ENCODE data around the gene UBE2A.

The UBE2A gene

GRCh38 chrX:119574394-119575266 is at the start of gene UBE2A:
UBE2A (plus strand) TSS chrX:119574563; CDS start chrX:119574712, 149 bp downstream.
- peak; percentile 47 for DNase-seq

- no peak for DNase-seq
These were observed 44.8 kb upstream of the UBE2A start for GRCh38 chrX:119529345-119530276.

- no peak for DNase-seq
These were observed 36.9 kb upstream of the UBE2A start for GRCh38 chrX:119537487-119537886.

DNA sequence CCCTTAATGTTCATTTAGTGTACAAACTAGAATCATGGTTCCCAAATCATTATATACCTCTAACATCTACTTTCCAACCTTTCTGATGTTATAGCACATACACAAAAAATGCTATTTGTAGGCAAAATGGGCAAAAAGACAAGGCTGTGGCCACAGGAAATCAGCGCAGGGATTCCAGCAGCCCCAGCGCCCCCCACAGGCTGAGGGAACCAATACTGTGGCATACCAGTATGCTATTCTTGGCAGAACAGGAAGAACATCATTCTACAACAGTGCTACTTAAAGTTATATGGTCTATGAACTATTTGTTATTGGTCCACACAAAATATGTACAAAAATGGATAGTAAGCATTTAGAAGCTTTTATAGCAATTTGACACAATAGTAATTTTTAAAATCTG is 34.5 kb upstream of the UBE2A start:
- DNase-seq: no peak

GRCh38 chrX:119541188-119541587 is 33.2 kb upstream of the UBE2A start:
- no peak for DNase-seq

DNA sequence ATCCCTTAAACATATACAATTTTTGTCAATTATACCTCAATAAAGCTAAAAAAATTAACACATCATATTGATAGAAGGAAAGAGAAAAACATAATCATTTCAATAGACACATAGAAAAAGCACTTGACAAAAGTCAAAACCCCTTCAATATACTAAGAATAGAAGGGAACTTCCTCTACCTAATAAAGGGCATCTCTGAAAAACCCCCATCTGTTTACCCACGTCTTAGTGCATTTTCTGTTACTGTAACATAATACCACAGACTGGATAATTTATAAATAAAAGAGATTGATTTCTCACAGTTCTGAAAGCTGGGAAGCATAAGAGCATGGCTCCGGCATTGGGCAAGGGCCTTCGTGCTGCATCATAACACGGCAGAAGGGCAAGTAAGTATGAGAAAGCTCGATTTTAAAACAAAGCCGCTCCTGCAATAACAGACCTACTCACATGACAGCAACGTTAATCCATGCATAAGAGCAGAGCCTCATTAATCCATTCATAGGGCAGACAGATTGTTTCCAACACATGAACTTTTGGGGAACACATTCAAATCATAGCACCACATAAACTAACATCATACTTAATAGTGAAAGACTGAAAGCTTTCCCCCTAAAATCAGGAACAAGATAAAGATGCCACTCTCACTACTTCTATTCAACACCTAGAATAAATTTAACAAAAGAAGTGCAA is 24.9 kb upstream of the UBE2A start:
- DNase-seq: no peak

DNA sequence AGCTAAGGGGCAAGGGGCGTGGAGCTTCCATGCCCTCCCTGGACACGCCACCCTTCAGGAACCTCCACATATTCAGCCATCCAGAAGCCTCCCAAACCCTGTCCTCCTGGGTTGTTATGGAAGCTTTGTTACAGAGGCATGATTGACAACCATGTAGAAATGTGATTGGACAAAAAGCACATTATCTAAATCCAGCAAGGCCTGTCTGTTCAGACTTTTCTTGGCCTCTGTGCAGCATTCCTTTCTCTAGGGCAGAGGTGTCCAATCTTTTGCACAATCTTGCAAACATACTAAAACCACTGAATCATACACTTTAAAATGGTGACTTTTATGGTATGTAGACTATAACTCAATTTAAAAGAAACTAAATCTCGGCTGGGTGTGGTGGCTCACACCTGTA is 21.9 kb upstream of the UBE2A start:
- DNase-seq: no peak

DNA sequence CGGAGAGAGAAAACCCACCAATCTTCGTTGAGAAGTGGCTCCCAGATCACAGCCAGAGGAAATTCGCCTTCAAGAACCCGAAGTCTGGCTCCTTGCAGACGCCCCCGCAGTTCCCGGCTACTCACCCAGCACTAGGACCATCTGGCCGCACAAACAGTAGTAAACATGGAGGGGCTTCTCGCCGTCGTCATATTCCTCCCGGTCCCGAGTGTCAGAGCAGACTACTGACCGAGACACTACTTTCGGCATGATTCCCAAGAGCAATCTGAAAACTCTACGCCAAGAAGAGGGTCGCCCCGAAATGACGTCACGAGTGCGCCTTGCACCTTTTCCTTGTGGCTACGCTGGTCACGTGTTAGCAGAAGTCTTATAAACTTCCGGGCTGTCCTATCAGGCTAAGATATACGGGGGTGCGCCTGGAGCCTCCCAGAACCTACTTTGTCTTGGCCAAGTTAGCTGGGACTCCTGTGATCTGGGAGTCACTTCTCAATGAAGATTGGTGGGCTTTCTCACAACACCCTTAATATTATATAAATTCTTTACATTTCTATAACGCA is 9.2 kb upstream of the UBE2A start, which contains the start of gene STEEP1:
STEEP1 (minus strand) TSS at position 303 of the 557 bp plus-strand sequence; CDS start at position 249, 54 bp downstream.
- peak; percentile 35 for DNase-seq

GRCh38 chrX:119570351-119570835 is 4.0 kb upstream of the UBE2A start:
- DNase-seq: no peak

GRCh38 chrX:119573222-119573621 is 1.1 kb upstream of the UBE2A start:
- DNase-seq: no peak

- DNase-seq: peak; percentile 0
These were observed 446 bp upstream of the UBE2A start for GRCh38 chrX:119573840-119574393.

DNA sequence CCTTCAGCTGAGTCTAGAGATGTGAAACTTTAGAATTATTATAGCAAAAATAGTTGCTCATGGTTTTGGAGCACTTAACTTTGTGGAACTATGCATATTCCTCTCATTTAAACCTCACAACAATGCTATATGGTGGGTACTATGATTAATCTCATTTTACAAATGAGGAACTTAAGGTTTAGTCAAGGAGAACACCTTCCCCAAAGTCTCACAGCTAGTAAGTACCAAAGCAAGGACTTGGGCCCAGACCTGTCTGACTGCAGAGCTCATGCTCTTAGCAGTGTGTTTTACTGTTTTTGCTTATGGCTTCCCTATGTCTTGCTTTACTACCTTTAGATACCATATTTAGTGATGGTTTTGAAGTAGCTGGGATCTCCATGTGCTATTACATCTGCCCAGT is 5.1 kb downstream of the UBE2A start:
- DNase-seq: no peak

DNA sequence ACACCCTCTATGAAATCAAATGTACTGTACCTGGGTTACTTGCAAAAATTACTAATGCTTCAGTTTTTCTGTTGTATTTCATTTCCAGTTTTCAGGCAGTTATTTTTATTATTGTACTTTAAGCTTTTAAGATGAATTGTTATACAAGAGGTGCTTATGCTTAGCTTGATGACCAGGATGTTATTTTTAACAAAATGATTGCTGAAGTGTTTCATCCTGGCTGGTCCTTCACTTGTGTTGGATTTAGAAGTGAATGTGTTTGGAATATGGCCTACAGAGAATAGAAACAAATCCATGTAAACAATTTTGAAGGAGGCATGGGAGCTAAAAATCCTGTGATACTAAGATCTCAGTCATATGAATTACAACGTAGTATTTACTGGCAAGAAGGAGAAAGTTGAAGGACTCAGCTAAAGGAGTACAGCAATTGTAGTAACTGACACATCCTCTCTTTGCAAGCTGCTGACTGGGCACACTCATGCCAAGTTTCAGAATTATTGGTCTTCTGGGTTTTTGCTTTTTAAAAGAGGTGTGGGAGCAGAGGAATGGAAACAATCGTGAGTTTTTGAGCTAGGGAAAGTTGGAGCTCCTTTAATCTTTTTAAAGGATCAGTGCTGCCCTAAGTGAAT is 9.2 kb downstream of the UBE2A start:
- no peak for DNase-seq

GRCh38 chrX:119589810-119590209 is 15.4 kb downstream of the UBE2A start:
- no peak for DNase-seq

- no peak for DNase-seq
These were observed 28.4 kb downstream of the UBE2A start for GRCh38 chrX:119602701-119603255.

DNA sequence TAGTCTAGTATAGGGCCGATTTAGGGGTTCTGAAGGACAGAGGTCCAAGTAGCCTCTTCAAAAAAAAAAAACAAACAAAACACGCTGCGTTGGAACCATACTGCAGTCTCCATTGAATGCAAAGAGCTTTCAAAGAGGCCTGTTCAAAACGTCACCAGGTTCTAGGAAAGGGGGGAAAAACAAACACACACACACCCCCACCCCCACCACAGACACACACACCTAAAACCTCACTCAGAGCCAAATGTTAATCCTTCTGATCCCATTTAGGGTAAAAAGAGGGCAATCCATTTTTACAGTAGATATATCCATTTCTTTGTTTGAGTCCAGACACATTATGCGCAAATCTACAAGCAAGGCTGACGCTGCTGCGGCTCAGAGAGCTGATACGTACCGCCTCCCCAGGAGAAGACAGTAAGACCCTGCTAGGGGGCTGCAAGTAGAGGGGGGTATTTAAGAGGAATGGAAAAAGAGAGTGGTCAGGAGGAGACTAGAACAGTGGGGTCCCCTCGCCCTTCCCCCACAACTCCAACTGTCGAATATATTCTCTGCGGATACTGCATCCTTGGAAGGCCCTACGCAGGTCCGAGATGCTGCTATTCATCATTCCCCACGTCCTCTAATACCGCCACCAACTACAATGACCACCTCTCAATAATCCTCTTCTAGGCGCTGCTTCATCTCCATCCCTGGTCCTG is 30.6 kb downstream of the UBE2A start:
- no peak for DNase-seq

GRCh38 chrX:119605464-119606279 is 31.3 kb downstream of the UBE2A start:
- no peak for DNase-seq

- DNase-seq: peak; percentile 74
These were observed 32.1 kb downstream of the UBE2A start, which contains the start of gene NKRF for GRCh38 chrX:119606280-119607017. NKRF (minus strand) TSS chrX:119606424.

- DNase-seq: no peak
These were observed 32.6 kb downstream of the UBE2A start for GRCh38 chrX:119607018-119607389.
